GM21515 (cell line): ENCODE data around the gene DNER.
A peak's percentile ranks its signal among the peaks of the same experiment; 100 is the strongest.
"Not testable (repeated sequence)": the region's sequence is repeated elsewhere in the genome, so short reads cannot be mapped to it uniquely, and the experiment has no call there.

Experiments
- ATAC-seq: cut with Tn5 transposase; IDR thresholded peaks from one replicate; pipeline ENCODE4 v1.9.1; 2021; ENCODE audit not compliant: unreplicated experiment

The DNER gene

GRCh38 chr2:229622495-229623355 lies 91.6 kb downstream of the DNER start:
- no peak for ATAC-seq

- ATAC-seq, result no peak
Measured at GRCh38 chr2:229620759-229621158, 93.6 kb downstream of the DNER start.

- ATAC-seq, result no peak
Measured at GRCh38 chr2:229620289-229620688, 94.1 kb downstream of the DNER start.

DNA sequence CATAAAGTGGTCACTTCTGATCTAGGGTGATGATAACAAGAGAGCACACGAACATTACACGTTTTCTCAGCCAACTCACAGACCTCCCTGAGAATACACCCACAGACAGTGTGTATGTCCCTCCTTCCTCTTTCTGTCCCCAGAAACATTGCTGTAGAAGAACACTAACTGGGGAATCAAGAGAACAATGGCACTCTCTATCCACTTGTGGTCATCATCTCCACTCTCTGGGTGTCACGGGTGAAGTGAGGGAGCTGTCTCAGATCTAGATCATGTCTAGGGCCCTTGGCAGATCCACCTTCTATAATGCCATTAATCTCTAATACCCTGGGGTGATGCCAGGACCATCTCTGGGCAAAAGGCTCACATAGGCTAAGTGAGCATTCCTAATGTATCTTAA lies 97.9 kb downstream of the DNER start:
- ATAC-seq, result no peak

GRCh38 chr2:229614021-229614420 lies 100.3 kb downstream of the DNER start:
- ATAC-seq, result not testable (repeated sequence)

GRCh38 chr2:229612384-229612971 lies 101.9 kb downstream of the DNER start:
- ATAC-seq, result no peak

GRCh38 chr2:229611360-229611759 lies 103.0 kb downstream of the DNER start:
- no peak for ATAC-seq

DNA sequence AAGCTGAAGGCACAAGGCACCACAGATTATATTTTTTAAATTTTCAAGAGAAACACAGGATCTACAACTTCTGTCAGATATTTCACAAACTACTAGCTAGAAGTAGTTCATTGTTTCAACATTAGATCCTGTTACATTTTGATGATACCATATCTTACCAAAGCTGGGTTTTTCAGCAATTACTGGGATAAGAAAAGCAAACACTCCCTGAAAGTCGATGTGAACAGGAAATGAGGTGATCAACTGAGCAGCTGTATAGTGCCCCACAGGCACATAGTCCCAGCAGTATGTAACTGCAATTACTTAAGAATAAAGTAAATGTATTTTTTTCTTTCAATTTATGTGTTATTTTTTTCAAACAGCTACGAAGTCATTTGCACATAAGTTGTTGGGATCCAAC lies 103.5 kb downstream of the DNER start:
- ATAC-seq, result no peak

DNA sequence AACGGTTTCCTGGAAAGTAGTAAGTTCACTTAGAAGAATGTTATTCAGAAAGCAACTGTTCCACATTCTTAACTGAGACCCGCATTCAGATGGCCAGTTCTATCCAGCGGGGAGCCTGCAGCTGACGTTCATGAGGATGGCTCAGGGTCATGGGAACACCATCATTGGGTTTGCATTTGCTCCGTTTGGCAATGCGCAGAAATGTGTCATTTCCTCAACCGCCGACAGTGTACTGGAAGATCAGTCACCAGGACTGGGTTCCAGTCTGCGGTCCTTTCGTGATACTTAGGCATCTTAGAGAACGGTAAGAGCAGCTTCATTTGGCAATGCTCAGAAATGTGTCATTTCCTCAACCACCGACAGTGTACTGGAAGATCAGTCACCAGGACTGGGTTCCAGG lies 104.0 kb downstream of the DNER start:
- ATAC-seq, result no peak

- ATAC-seq, result no peak
Measured at GRCh38 chr2:229601936-229602335, 112.4 kb downstream of the DNER start.

- ATAC-seq, result no peak
Measured at GRCh38 chr2:229601396-229601795, 113.0 kb downstream of the DNER start.

DNA sequence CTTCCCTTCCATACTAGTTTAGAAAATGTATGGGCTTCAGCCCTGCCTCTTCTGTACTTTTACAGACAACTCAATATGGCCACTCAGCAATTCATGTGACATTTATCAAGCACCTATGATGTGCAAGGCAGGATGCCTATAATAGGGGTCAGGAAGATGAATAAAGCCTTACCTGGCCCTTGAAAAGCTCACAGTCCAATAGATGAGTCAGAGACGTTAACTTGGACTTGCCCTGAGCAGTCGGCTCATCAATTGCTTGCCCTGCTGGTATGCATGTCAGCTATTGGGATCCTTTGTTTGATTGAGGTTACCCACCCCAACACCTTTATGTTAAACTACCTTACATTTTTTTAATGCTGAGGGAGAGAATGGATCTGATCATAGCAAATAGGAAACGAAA lies 116.1 kb downstream of the DNER start:
- no peak for ATAC-seq

DNA sequence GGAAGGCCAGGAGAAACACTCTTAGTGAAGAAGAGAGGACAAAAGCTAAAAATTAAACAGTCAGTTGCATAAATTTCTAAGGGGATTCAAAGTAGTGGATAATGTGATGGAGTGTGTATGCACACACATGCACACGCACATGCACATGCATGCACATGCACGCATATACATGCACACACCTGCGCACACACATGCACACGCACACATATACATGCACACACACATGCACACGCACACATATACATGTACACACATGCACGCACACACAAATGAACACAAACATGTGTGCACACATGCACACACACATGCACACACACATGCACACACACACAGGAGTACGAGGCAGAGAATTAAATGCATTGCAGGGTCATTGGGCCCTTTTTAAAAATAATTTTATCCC lies 117.6 kb downstream of the DNER start:
- no peak for ATAC-seq

- ATAC-seq, result no peak
Measured at GRCh38 chr2:229591611-229592010, 122.7 kb downstream of the DNER start.

DNA sequence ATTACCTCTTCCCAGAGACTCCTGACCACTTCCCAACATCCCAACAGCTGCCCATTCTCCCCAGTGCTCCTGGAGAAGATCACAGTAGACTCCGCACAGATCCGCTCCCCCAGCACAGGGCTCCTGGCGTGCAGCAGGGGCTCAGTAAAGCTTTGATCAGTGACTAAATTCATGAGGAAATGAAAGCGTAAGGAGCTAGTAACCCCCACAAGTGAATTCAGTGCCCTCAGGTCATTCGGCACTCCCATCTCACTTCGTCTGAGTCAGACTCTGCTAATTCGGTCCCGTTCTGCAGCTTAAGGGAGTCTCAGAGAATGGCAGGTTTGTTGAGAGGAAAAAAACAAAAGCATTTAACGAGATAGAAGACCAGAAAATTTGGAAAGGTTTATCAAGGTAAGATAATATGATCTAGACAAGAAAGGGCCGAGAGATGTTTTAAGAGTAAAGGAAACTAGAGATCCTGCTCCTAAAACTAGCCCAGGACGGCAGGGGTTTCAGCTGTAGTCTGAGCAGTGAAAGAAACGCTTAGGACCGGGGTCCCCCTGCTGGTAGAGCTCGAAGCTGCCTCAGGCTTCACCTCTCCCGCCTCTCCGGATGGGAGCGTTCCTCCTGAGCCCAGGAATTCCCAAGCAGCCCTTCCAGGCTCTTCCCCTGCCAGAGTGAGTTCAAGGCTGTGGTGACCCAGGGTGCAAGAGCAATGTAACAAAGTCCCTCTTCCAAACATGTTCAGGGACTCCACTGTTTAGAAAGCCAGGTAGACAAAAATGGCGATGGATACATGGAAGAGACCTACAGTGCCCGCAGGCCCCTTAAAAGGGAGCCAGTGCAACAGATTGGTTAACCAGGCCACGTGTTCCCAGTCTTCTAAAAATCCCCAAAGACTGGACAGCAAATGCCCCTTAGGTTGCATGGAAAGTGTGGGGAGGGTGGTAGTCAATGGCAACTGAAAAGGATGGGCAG lies 127.3 kb downstream of the DNER start:
- peak; percentile 92 for ATAC-seq

DNA sequence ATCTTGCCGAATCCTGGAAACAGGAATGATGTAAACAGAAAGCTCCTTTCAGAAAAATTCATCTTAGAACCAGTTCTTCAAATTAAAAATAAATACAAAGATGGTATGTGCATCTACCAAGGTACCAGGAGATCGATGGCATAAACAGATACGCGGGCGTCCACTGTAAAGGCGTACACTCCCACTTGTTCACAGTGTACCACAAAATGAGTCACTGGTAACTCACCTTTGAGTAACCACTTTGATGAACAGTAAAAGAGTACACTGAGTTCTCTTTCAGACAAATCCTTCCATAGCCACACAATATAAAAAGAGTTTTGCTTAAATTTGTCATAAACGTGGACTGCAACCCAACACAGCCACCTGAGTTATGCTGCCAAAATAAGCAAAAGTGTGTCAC lies 128.3 kb downstream of the DNER start:
- ATAC-seq, result no peak

GRCh38 chr2:229582151-229582550 lies 132.2 kb downstream of the DNER start:
- ATAC-seq, result no peak

GRCh38 chr2:229578052-229578846 lies 136.1 kb downstream of the DNER start:
- ATAC-seq, result no peak

GRCh38 chr2:229575569-229576315 lies 138.6 kb downstream of the DNER start:
- ATAC-seq, result no peak
